HG02759 (cell line): Measurements from ENCODE around the gene LRCH4.

Experiments used
- ATAC-seq: cut with Tn5 transposase; IDR thresholded peaks from one replicate; pipeline ENCODE4 v1.9.1; 2021; ENCODE audit warnings: mild to moderate bottlenecking, moderate library complexity; ENCODE audit not compliant: unreplicated experiment

LRCH4 gene

GRCh38 chr7:100582650-100583049, 3.3 kb downstream of the LRCH4 start:
- no peak for ATAC-seq

DNA sequence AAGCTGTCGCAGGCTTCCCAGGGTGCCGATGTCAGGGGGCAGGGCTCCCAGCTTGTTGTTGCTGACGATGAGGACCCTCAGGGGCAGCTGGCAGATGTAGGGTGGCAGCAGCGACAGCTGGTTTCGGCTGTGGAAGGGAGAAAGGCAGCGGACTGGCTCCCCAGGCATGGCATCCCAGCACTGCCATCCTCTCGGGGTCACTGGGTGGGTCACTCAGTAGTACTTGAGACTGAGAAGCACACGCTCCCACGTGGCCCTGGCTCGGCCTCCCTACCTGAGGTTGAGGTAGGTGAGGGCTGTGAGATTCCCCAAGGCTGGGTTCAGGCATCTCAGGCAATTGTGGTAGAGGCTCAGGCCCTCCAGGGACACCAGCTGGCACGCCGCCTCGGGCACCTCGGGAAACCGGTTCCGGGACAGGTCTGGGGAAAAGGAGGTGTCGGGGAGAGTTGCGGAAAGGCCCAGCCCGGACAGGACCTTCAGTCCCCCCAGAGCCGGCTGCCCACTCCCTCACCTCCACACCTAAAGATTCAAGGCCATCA, 3.8 kb downstream of the LRCH4 start:
- no peak for ATAC-seq

DNA sequence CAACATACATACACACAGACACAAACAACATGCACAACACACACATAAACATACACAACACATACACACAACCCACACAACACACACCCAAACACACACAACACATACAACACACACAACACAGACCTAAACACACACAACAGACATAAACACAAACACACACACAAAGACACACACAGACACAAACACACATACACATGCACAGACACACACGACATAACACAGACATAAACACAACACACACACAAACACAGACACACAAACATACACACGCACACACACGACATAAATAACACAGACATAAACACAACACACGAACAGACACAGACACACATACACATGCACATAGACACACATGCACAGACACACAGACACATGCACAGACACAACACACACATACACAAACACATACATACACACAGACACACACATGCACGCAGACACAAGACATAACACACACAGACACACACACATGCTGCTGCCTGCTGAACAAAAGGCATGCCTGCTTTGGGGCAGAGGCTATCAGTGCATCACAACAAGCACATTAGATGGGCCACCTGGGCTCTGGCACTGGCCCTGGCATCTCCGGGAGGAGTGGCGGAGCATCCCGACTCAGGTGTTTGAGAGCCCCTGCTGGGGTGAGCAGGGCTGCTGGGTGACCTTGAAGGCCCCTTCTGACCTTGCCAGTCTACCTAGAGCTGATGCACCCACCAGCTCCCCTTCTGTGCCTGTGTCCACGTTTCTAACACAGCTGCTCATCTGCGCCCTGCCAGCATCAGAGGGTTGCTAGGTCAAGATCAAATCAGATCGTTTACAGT, 5.3 kb downstream of the LRCH4 start:
- ATAC-seq: no peak

- no peak for ATAC-seq
Observed at GRCh38 chr7:100578246-100579183, 7.4 kb downstream of the LRCH4 start.

DNA sequence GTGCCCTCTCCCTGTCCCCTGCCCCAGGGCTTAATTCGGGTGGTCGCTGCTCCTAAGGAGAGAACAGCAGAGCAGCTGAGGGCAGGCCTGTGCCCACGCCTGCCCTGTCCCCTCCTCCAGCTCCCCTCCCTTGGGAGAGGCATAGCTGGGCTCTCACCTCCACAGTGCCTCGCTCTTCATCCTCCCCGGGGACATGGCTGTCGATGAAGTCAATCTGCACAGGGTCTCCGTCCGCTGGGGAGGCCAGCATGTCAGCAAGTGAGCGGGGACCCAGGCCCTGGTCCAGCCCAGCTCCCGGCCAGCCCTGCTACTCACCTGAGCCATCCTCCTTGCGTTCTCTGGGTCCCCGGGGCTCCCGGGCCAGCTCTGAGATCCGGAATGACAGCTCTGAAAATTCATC, 8.4 kb downstream of the LRCH4 start:
- ATAC-seq: no peak

DNA sequence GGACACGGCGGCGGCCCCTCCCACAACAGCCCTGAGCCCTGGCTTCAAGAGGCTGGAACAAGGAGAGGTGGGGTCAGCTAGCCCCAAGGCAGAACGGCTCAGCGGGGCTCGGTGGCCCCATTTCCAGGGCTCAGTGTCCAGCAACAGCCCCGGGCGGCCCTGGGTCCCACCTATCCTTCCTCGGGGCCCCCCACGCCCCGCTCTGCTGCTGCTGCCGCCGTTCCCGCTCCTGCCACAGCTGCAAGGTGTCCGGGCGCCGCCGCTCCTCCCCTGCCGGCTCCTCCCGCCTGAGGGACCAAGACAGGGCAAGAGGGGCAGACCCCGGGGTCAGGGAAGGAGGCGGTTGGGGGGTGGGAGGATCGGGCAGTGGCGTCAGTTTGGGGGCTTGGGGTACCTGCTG, 8.8 kb downstream of the LRCH4 start:
- no peak for ATAC-seq

GRCh38 chr7:100576384-100576993, 9.4 kb downstream of the LRCH4 start:
- no peak for ATAC-seq

GRCh38 chr7:100575746-100576383, 10.1 kb downstream of the LRCH4 start:
- ATAC-seq: no peak

DNA sequence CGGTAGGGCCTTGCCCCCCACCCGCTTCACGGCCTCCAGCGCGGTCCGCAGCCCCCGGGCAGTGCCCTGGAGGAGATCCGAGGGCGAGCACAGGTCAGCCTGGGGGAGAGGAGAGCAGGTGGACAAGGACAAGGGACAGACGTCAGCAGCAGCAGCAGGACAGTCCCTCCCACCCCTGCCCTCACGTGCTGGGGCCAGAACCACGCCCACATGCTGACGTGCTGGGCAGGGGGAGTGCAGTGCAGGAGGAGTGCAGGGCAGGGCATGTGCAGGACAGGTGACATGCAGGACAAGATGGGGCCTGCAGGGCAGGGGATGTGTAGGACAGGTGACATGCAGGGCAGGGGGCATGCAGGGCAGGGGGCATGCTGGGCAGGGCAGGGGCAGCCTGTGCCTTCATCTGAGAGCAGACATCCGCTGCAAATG, 10.7 kb downstream of the LRCH4 start:
- ATAC-seq: no peak

DNA sequence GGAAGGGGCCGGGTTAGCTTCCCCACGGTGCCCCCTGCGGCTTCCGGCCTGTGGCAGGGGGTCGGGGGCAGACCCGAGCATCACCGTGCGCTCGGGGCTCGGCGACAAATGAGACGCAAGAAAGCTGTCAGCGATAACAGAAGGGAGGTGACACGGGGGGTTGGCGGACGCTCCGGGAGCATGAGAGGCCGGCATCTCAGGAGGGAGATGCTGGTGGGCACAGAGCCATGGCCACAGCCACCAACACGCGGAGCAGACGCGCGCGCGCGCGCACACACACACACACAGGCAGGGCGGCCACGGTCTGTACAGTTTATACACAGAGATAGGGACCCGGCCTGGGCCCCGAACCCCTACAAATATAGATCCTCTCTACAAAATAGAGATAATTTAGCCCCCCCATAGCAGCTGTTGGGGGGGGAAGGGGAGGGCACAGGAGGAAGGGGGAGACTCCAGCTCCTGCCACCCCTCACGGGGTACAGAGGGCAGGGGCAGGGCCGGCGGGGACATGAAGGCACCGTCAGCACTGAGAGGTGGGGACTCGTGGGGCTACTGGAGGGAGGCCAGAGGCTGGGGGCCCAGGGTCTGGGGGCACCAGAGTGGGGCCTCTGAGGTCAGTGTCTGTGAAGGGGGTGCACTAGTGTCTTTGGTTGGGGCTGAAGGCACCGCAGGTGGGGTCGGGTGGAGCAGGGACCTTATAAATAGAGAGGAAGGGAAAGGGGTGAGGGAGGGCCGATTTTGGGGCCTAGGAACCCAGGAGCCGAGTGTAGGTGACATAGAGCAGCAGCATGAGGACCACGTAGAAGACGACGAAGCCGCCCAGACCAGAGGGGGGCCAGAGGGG, 11.3 kb downstream of the LRCH4 start:
- no peak for ATAC-seq

- no peak for ATAC-seq
Observed at GRCh38 chr7:100573691-100574361, 12.1 kb downstream of the LRCH4 start, which contains the start of gene SAP25. Gene SAP25, minus strand, starts transcription at chr7:100573900. Its CDS starts 158 bp downstream, at chr7:100573742.

- ATAC-seq: no peak
Observed at GRCh38 chr7:100572949-100573675, 12.8 kb downstream of the LRCH4 start.

DNA sequence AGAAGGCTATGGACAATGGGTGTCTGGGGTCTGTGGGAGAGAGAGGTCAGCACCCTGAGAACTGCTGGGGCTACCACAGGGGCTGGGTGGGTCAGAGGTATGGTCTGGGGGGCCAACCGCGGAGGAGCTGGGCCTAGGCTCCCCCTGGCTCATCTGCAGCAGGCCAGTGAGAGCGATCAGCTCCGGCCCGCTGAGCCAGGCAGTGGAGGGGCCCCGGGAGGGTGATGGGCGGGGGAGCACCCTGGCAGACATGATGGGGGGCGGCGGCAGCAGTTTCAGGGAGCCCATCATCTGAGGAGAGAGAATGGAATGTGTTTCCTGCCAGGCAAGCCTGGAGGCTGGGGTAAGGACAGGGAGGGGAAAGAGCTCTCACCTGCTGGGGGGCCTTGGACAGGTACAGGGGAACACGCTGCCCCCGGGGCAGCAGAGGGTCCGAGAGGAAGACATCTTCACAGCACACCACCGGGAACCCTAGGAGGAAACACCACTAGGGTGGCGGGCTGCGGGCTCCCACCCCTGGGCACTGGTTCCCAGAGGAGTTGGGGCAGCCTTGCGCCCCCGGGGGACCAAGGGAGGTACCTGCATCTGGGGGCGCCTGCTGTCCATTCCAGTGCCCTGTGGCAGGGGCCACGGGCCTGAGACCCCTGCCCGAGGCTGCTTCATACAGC, 13.5 kb downstream of the LRCH4 start:
- no peak for ATAC-seq

DNA sequence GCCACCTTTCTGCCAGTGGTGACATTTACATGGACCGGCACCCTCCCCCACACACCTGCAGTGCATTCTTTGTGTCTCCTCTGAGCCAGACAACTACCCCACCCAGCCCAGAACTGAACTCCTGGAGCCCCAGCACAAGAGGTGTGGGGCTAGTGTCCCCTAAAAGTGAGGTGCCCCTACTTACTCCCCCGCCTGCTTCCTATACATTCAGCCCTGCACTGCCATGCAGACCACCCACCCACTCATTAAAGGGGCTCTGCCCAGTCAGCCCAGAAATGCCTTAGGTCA, 14.2 kb downstream of the LRCH4 start:
- no peak for ATAC-seq

DNA sequence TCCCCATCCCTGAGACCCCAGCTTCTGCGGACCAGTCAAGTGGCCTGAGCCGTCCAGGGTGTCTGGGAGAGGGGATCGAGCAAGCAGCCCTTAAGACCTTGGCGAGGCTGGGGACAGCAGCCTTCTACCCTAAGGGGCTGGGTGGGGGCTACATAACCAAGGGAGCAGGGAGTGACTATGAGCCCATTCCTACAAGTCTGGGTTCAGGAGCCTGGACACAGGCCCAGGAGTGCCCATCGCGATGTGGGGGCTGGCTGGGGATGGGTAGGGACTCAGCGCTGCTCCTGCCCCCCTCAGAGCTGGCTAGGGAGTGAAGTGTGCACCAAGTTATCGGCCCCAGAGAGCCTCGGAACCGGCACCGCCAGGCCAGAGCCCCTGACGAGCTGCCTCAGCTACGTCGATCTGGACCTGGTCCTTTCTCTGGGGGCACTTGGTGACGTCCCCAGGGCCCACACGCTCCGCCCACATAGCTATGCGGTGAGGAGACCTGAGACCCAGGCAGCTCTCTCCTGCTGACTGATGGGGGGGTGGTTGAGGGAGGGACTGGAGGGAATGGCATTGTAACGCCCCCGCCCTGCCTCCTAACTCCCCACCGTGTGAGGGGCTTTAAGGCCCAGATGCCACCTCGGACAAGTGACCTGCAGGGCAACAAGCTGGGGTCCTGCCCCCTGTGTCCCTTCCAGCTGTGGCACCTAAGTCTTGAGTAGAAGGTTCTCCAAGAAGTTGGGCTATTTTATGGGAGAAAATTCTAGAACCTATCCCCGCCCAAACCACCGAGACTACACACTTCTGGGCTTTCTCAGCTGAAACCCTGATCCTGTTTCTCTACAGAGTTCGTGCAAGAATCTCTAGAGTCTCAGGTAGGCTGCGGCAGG, 14.7 kb downstream of the LRCH4 start:
- ATAC-seq: no peak

GRCh38 chr7:100568896-100569844, 16.8 kb downstream of the LRCH4 start:
- peak; percentile 44 for ATAC-seq
